Measurements from ENCODE around the gene RRP36.
"Not testable (repeated sequence)": the region's sequence is repeated elsewhere in the genome, so short reads cannot be mapped to it uniquely, and the experiment has no call there.

Gene RRP36, protein sequence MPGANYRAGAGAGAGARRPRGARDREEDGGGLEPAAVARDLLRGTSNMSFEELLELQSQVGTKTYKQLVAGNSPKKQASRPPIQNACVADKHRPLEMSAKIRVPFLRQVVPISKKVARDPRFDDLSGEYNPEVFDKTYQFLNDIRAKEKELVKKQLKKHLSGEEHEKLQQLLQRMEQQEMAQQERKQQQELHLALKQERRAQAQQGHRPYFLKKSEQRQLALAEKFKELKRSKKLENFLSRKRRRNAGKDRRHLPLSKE

DNA sequence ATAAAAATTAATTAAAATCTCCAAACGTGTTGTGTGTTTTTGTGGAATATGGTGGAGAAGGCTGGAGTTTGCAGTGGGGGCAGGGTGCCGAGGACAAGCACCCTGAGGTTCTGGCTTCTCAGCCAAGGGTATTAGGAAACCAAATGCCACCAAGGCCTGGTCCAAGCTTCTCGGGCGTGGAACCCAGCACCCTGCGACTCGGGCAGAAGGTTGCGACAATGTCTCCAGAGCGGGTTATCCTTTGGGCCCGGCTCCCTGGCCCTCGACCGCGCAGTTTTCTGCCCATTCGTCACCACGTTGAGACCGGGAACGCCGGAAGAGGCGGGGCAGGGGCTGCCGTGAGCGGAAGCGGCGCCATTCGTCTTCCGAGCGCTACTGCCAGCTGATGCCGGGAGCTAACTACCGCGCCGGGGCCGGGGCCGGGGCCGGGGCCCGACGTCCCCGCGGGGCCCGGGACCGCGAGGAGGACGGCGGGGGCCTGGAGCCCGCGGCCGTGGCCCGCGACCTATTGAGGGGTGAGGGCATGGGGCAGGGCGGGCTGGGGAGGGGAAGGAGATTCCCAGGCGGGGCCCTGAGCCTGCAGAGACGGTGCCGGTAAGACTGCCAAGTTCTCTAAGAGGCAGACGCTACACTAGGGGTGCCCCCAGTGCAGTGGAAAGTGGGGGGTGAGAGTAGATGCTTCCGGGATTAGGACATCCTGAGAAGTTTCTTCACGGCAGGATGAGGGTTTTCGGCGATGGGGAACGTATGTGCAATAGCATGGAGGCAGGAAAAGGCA, at the start of gene RRP36:
RRP36 (plus strand) TSS at position 354 of the 778 bp plus-strand sequence; CDS start at position 386, 32 bp downstream.
- no peak for DNase-seq

DNA sequence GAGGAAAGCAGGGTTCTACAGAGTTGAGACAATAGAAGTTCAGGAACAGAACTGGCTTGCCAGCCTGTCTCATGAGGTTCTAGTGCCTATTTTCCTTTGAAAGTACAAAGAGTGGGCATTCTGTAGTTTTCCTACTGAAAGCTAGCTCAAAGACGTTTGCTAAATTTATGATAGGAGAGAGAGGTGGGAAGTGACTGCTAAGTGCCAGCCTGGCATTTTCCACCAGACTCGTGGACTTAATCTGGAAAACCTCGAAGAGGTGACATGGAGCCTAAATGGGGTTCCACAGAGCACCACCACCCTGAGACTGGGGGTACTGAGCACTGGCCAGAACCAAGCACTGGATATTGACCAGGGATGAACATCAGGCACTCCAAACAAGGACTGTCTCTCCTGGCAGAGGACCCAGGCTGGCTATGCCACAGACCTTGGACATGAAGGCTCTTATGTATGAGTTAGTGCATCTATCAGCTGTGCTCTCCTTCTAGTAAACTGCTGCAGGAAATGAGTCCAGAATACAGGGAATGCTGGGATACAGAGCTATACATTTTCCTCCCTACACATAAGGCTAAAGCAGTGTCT, 49.6 kb upstream of the RRP36 start:
- no peak for DNase-seq

DNA sequence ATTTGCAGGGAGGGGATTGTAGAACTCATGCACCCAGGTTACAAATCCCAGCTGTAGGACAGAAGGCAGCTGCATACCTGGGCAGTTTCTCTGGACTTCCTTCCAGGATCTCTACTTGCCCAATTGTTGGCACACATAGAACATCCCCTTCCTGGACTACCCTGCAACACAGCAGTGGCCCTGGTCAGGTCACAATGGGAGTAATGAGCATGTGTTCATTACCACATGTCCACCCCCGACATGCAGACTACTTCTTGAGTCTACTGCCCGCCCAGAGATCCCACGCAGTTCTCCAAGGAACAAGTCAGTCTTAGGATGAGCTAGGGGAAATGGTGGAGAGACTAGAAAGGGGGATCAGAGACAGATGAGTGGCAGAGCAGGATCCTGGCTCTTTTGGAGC, 47.5 kb upstream of the RRP36 start:
- DNase-seq = no peak

DNA sequence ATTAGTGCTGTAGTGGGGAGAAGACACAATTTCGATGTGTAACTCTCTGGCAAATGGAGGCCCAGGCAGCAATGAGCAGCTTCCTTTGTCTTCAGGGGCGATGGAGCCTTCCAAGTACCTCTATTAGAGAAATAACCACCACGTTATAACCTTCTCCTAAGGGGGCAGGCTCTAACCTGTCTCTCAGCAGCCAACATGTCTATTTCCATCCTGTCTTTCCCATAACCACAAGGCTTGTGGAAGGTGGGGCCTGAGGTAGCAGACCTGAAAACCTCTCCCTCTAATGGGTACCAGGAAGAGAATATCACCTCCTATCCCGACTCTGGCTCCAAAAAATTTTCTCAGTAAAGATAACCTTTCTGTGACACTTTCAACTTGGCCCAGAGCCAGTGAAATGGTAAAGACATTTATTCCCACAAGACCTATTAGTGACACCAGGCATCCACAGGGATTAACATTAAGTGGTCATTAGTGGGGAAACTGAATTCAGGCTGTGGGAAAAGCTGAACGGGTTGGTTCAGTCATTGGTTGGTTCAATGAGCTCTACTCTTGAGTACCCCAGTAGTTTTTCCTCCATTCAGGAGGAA, 46.4 kb upstream of the RRP36 start:
- DNase-seq = no peak

DNA sequence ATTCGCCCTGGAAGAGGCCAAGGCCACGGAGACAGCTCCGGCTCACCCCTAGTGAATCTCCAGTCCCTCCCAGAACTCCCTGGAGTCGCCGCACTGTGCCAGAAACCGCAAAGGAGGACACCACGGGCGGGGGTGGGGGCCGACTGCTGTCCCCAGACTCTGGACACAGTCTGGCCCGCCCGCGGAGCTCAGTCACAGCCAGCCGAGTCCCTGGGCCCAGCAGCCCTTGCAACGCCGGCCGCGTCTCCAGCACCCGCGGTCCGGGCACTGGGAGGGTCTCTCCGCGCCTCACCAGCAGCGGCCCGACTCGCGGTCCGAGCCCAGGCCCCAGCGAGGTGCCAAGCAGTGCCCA, 43.0 kb upstream of the RRP36 start:
- no peak for DNase-seq

DNA sequence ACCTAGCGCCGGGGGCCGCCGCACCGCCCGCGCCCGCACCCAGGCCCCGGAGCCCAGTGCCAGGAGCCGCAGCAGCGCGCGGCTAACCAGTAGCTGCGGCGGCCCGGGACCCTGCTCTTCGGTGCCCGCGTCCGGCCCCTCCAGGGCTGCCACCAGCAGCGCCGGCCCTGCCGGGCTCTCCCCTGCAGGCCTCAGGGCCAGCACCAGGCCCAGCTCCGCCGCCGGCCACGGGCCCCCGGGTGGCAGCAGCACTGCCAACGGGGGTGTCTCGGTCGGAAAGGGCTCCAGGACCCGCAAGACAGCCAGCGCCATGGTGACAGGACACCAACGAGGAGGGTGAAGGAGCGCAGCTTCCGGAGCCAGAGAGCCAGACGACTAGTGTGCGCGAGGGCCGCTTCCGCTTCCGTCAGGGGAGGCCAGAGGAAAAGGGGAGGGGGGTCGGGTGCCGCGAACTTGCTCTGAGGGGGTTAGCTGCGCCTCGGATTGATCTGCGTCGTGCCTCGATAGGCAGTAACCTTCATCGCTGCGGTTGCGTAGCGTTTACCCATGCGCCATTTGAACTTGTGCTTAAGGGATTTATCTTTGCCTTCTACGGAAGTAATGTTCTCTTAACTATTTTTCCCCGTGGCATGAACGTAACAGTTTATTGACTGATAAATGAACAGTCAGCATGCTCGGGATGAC, 42.4 kb upstream of the RRP36 start, which contains the start of gene PEX6:
PEX6 (minus strand) TSS at position 343 of the 684 bp plus-strand sequence; CDS start at position 312, 31 bp downstream.
- DNase-seq = peak; percentile 80

DNA sequence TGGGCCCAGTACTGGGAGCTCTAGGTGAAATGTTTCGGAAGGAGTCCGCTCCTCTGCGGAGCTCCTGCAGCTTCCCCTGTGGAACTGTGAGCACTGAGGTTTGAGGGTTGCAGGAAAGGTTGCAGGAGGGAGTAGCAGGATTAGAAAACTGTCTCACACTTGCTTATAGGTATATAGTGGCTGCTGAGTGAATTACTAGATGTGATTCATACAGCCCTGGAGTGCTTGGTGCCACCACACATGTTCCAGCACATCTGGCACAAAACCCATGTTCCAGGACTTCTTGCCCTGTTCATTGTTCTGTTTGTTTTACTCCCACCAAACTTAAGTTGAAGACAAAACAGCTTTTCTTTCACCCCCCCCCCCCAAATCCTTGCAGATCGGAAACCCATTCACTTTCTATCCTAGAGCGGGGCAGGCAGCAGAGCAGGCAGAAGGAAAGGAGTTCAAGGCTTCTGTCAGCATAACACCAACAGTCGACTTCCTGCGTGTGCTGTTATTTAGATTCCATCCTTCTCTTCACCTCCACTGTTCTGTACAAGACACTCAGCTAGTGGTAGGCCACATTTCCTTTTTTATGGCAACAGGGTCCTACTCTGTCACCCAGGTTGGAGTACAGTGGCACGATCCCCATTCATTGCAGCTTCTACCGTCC, 41.8 kb upstream of the RRP36 start:
- DNase-seq = no peak

DNA sequence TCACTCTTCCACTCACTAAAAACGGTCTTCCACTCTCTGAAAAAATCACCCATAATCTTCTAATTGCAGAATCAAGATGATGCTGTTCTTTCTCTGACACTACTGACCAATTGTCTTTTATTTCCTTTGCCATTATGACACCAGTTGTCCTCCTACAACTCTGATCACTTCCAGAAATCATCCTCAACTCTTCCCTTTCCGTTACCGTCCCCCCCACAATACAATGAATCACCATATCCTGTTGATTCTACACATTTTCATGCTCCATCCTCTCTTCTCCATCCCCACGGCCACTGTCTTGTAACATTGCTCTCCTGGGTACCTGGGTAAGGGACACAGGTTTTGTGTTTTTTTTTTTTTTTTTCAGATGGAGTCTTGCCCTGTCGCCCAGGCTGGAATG, 39.6 kb upstream of the RRP36 start:
- no peak for DNase-seq

DNA sequence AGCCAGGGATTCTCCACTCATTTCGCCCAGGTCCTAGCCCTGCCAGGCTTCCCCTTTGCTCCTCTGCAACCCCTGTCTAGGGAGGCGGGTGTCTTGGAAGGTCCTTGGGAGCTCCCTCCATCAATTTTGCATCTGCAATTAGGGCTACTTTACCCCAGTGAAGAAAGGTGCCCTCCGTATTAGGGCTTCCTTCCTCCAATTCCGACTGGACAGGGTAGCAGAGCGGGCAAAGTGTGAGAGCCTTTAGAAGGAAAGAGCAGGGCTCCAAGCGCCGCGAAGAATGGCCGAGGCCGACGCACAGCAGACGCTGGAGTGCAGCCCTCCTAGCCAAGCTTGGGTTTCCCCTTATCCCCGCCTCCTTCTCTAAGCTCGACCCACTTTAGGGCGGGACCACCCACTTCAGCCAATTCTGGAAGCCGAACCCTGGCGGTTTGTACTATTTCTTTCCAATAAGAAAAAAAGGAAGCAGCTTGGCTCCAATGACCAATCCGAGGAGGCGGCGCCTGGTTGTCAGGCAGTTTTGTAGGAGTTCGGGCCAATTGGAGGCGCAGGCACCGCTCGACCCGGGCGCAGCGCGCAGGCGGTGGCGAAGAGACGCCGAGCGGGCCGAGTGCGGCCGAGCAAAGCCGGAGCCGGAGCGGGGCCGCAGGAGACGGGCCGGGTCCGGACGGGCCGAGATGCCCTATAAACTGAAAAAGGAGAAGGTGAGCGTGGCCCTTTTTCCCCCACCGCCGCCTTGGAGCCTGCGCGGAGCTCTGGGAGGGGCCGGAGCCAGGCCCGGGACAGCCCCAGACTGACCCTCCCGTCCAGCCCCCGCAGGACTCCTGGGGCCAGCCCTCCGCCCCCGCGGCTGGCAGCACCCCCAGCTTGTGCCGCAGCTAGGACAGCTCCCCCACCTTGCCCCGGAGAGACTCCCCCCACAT, 37.2 kb upstream of the RRP36 start, which contains the start of gene PPP2R5D:
PPP2R5D (plus strand) TSS at position 570 of the 923 bp plus-strand sequence; CDS start at position 678, 108 bp downstream.
- DNase-seq = peak; percentile 99

DNA sequence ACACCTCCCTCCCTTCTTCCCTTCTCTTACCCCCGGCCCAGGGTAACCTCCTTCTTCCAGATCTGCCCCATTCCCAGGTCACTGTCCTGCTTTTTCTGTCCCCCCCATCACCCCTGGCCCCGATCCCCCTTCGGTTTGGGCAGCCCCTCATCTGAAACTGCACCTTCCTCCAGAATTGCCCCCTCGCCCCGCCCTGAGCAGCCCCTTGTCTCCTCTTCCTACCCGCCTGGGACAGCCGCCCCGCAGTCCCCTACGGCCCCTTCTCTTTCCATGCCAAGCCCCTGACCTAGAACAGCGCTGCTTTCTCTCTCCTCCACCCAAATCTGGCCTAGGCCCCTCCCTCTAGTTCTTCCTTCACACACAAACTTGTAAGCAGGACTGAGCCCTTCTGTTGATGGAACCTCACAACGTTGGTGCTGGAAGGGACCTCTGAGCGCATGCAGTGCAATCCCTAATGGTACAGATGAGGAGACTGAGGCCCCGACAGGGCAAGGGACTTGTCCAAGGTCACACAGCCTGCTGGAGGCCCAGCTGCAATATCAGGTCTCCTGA, 36.4 kb upstream of the RRP36 start:
- no peak for DNase-seq

DNA sequence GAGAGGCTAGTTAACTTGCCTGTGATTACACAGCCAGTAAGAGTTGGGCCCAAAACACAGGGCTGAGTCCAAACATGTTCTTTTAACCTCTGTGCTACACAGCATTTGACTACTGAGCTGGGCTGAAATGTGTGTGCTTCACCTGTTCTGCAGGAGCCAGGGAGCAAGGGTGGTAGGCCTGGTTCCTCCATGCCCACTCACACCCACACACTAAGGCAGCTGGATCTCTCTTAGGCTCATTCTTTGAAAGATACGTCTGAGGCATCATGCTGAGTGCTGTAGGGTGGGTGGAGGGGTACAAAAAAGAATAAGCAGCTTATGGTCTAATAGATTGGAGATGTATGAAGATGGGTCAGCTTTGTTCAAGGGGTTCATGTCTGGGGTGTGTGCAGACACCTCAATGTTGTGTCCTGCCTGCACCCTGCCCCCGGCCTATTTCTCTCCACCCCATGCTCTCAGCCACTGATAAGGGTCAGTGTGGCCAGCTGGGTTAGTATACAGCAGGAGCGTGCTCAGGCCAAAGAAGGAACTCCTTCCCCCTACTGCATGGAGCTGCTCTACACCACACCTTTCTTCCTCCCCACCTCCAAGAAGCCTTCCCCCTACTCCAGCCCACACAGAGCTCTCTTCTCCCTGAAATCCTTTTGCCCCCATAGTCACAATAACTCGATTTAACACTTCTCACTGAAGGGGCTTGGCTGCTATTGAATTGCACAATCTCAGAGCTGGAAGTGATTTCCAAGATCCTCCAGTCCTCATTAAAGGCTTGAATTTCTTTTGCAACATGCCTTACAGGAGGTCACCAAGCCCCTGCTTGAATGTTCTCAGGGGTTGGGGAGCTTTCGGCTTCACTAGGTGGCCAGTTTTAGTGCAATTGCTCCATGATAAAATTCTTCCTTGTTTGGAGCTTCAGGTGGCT, 33.6 kb upstream of the RRP36 start:
- no peak for DNase-seq

DNA sequence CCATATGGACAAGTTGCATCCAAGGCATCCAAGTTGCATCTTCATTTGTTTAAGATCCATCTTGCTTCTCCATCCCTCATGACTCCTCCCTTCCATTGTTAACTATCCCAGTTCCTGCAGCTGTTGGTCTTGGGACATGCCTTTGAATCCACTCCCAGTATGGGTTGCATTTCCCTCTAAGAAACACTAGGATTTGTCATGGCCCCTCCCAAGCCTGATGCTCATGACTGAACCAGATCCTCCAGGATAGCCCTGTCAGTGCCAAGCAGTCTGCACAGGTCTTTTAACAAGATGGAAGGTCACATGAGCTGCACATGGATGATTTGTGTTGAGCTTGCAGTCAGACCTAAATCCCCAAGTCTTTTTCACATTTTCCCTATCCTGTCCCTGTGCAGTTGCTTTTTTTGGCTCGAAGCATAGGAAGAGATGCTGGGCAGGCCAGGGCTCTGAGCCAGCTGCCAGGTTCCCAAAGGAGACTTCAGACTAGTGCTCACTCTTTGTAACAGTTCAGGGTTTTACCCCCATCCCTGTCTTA, 32.9 kb upstream of the RRP36 start:
- DNase-seq = no peak

DNA sequence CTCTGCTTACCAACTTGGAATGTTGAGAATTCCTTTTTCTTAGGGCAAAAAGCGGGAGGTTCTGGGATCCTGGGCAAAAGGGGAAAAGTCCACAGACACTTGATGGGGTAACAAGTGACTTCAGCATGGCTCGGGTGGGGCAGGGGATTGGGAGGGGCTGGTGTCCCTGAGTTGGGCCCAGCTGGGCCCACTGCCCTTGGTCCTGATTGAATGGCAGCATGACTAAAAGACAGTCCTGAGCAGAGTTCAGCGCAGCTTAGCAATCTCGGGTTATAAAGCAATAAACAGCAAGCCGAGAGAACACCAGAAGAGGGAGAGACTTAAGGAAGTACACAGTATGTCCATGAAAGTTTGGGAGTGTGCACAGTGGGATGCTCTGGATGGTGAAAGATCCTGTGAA, 31.5 kb upstream of the RRP36 start:
- DNase-seq = no peak

DNA sequence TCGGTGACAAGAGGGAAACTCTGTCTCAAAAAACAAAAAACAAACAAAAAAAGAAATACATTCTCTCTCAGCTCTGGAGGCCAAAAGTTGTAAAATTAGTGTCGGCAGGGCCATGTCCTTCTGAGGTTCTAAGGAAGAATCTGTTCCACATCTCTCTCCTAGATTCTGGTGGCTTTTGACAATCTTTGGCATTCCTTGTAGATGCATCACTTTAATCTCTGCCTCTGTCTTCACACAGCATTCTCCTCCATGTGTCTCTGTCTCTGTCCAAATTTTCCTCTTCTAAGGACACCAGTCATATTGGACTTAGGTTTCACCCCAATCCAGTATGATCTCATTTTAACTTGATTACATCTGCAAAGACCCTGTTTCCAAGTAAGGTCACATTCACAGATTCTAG, 28.0 kb upstream of the RRP36 start:
- DNase-seq = no peak

DNA sequence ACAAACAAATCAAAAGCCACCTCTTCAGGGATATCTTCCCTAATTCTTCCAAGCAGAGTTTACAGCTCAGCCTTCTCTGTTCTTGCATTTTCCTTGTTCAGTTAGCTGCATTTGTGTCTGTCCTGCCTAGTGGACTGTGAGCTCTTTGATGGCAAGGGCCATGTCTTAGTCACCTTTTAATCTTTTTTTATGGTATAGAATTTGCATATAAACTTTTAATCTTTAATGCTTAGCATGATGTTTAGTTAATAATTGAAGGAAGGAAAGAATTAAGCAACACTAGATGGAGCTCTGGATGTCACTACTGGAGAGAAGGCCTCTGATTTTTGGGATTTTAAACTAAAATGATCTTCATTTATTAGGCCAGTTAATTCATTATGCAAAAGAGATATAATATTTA, 24.9 kb upstream of the RRP36 start:
- no peak for DNase-seq

DNA sequence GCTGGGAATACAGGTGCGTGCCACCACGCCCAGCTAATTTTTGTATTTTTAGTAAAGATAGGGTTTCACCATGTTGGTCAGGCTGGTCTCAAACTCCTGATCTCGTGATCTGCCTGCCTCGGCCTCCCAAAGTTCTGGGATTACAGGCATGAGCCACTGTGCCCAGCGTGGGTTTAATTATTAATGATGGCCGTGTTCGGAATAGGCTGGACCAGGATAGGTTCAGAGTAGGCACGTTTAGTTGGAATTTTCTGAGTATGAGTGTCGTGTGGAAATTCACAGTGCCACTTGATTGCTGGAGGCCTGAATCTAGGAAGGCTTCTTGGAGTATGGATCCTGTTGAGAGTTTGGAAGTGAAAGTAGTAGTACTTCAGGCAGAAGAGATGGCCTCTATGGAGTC, 23.2 kb upstream of the RRP36 start:
- DNase-seq = not testable (repeated sequence)

DNA sequence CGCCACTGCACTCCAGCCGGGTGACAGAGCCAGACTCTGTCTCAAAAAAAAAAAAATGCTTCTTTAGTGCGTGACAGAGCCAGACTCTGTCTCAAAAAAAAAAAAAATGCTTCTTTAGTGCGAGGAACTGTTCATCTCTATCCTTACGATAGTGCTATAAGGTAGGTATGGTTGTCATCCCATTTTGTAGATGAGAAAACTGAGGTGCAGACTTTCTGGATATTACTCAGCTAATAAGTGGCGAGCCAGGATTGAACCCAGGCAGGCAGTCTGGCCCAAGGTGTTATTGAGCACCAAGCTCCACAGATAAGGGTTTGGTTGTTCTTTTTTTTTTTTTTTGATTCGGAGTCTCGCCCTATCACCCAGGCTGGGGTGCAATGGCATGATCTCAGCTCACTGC, 19.6 kb upstream of the RRP36 start:
- DNase-seq = no peak

DNA sequence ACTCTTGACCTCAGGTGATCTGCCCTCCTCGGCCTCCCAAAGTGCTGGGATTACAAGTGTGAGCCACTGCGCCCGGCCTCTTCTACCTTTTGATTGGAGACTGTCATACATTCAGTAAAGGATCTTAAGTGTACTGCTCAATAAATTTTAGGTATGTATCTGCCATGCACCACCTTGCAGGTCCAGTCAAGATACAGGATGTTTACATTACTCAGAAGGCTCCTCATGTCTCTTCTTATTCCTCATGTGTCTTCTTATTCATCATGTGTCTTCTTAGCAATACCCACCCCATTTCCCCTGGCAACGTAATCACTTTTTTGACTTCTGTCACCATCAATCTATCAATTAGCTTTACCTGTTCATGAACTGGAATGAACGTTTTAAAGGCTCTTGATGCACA, 15.6 kb upstream of the RRP36 start:
- no peak for DNase-seq

DNA sequence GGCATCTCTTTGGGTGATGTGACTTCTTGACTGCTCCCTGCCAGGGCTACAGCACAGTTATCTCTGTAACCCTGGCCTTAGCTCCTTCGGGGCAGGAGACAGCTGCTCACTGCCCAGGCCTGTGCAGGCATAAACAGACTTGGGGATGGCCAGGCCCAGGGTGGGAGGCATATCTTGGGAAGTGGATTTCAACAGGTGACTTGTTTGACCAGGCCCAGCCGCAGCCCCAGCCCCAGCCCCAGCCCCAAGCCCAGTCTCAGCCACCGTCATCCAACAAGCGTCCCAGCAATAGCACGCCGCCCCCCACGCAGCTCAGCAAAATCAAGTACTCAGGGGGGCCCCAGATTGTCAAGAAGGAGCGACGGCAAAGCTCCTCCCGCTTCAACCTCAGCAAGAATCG, 15.2 kb upstream of the RRP36 start:
- DNase-seq = no peak

DNA sequence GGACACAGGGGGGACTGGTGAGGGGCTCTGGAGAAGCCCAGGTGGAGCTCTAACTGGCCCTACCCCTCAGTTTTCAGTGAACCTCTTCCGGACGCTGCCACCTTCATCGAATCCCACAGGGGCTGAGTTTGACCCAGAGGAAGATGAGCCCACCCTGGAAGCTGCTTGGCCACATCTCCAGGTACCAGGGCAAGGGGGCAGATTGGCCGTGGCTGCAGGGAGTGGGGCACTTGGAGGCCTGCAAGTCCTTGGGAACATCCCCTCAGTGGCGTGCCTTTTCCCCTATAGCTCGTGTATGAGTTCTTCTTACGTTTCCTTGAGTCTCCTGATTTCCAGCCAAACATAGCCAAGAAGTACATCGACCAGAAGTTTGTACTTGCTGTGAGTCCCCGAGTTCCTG, 14.3 kb upstream of the RRP36 start:
- DNase-seq = no peak
